Fibroblast of lung (primary cell): ENCODE results near the gene RAC2. TPM values are rescaled to one million over a fixed set of nuclear protein-coding genes. Genes with fewer than 3 reads are reported as not detected.

Source experiments
- DNase-seq, 2 donors: peaks; one replicate each; pipeline versions ENCODE4 v3.0.0 to v3.0.0-alpha.2; 2010; ENCODE audit warnings: low read depth in 2 of 2
- H2AFZ ChIP-seq: 2 replicates; pipeline ENCODE4 v1.5.1; 2012; ENCODE audit warnings: low read length, control low read depth, inconsistent platforms
- H3K27ac ChIP-seq: 2 replicates; pipeline ENCODE4 v1.5.1; 2011; ENCODE audit warnings: low read length, control low read depth; ENCODE audit not compliant: insufficient read depth
- H3K27me3 ChIP-seq: 2 replicates; pipeline ENCODE4 v1.5.1; 2011; ENCODE audit warnings: mild to moderate bottlenecking, low read length; ENCODE audit not compliant: control insufficient read depth, insufficient read depth
- H3K36me3 ChIP-seq: 2 replicates; pipeline ENCODE4 v1.5.1; 2011; ENCODE audit warnings: low read length; ENCODE audit not compliant: control insufficient read depth, insufficient read depth
- H3K4me1 ChIP-seq: 2 replicates; pipeline ENCODE4 v1.5.1; 2011; ENCODE audit warnings: low read length; ENCODE audit not compliant: control insufficient read depth, insufficient read depth; ENCODE audit errors: extremely low read depth
- H3K4me2 ChIP-seq: 2 replicates; pipeline ENCODE4 v1.5.1; 2011; ENCODE audit warnings: low read length, control low read depth; ENCODE audit not compliant: insufficient read depth; ENCODE audit errors: extremely low read depth
- H3K4me3 ChIP-seq, 4 experiments: fragments of 200-600 bp in 1 of 4; sonication (generic) in 1 of 4; replicated peaks in 1 of 4; 2 replicates each; pipeline ENCODE4 v1.5.1; 2011 to 2016; ENCODE audit warnings: low read length in 4 of 4, low read depth in 3 of 4, mild to moderate bottlenecking in 3 of 4, control low read depth in 2 of 4, inconsistent platforms in 1 of 4, mixed read lengths in 1 of 4; ENCODE audit not compliant: insufficient read depth in 1 of 4; ENCODE audit errors: control extremely low read depth in 1 of 4
- H3K79me2 ChIP-seq: 2 replicates; pipeline ENCODE4 v1.5.1; 2012; ENCODE audit warnings: mild to moderate bottlenecking, low read length, inconsistent platforms; ENCODE audit not compliant: control insufficient read depth, insufficient read depth
- H3K9ac ChIP-seq: 2 replicates; pipeline ENCODE4 v1.5.1; 2011; ENCODE audit warnings: mild to moderate bottlenecking, low read length, control low read depth; ENCODE audit not compliant: insufficient read depth
- H3K9me3 ChIP-seq: 2 replicates; pipeline ENCODE4 v1.5.1; 2012; ENCODE audit warnings: low read depth, low read length; ENCODE audit not compliant: control insufficient read depth, insufficient read depth
- H4K20me1 ChIP-seq: 2 replicates; pipeline ENCODE4 v1.5.1; 2011; ENCODE audit warnings: low read length; ENCODE audit not compliant: control insufficient read depth, insufficient read depth; ENCODE audit errors: extremely low read depth
- EZH2 ChIP-seq: IDR thresholded peaks from 2 replicates; pipeline ENCODE4 v1.5.1; 2012; ENCODE audit warnings: low read length, control low read depth, mild to moderate bottlenecking; ENCODE audit errors: missing control alignments
- polyA plus RNA-seq, 2 donors: library from polyadenylated mRNA; depleted of rRNA in 1 of 2; stranded (reverse) in 1 of 2; unstranded in 1 of 2; fragments of >200 nt; gene quantifications; 2 replicates each; pipeline ENCODE4 v1.2.1, GENCODE V29; 2011 to 2012; ENCODE audit warnings: missing spikeins in 1 of 2
- total RNA-seq: library from RNA; depleted of rRNA; stranded (reverse); fragments of >200 nt; gene quantifications from 2 replicates; pipeline ENCODE4 v1.2.1, GENCODE V29; 2014
- TF ChIP-seq, protein P1 (sequence below), 2 donors: IDR thresholded peaks in 1 of 2; conservative IDR thresholded peaks in 1 of 2; 1 replicate in 1 of 2; 2 replicates in 1 of 2; pipeline ENCODE4 v1.5.1; 2011 to 2012; ENCODE audit warnings: low read length in 2 of 2, control low read depth in 1 of 2, inconsistent platforms in 1 of 2, low read depth in 1 of 2, mild to moderate bottlenecking in 1 of 2

Gene RAC2
- total and polyA plus RNA-seq, 2 donors (not counting 1 experiment from before 2014, with no cell fraction given) = 2.1 to 10.5 TPM

- no peaks in the 10 kb centered on the region for H3K79me2 ChIP-seq
- H3K4me1 ChIP-seq = no peaks in the 10 kb centered on the region
- TF ChIP-seq, protein P1, sequence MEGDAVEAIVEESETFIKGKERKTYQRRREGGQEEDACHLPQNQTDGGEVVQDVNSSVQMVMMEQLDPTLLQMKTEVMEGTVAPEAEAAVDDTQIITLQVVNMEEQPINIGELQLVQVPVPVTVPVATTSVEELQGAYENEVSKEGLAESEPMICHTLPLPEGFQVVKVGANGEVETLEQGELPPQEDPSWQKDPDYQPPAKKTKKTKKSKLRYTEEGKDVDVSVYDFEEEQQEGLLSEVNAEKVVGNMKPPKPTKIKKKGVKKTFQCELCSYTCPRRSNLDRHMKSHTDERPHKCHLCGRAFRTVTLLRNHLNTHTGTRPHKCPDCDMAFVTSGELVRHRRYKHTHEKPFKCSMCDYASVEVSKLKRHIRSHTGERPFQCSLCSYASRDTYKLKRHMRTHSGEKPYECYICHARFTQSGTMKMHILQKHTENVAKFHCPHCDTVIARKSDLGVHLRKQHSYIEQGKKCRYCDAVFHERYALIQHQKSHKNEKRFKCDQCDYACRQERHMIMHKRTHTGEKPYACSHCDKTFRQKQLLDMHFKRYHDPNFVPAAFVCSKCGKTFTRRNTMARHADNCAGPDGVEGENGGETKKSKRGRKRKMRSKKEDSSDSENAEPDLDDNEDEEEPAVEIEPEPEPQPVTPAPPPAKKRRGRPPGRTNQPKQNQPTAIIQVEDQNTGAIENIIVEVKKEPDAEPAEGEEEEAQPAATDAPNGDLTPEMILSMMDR (conservative IDR thresholded peaks at IDR 0.05 in 1 of 2, IDR thresholded peaks at IDR 0.05 in 1 of 2; ENCODE audit: low read depth in 1 of 2, low read length in 2 of 2) = no peak
- no peak for TF ChIP-seq EZH2
- peaks cover 2% of the 10 kb centered on the region for H3K27me3 ChIP-seq
- no peaks in the 10 kb centered on the region for H3K36me3 ChIP-seq
- DNase-seq = peak; percentile 60 to 88
- H3K9me3 ChIP-seq = no peaks in the 10 kb centered on the region
- H3K27ac ChIP-seq = no peak overlapping the region
- no peaks in the 10 kb centered on the region for H4K20me1 ChIP-seq
- no peak overlapping the region for H3K9ac ChIP-seq
- H3K4me3 ChIP-seq = no peak overlapping the region
- H2AFZ ChIP-seq = no peak overlapping the region
- peak overlapping the region; percentile 56 for H3K4me2 ChIP-seq
These were observed 29.2 kb upstream of the RAC2 start for GRCh38 chr22:37273126-37273845.

- Histone ChIP-seq H4K20me1 (no peaks in the 10 kb centered on the region), H3K79me2 (no peaks in the 10 kb centered on the region), H3K9me3 (no peaks in the 10 kb centered on the region), H2AFZ (no peak overlapping the region), H3K4me1 (no peaks in the 10 kb centered on the region), H3K4me2 (no peak overlapping the region), H3K9ac (no peak overlapping the region), H3K27ac (no peak overlapping the region), H3K36me3 (no peaks in the 10 kb centered on the region), H3K4me3 (no peak overlapping the region), H3K27me3 (peaks cover 2% of the 10 kb centered on the region)
- peak; percentile 14 to 72 for DNase-seq
- no peak for TF ChIP-seq EZH2
- TF ChIP-seq, protein P1 (conservative IDR thresholded peaks at IDR 0.05 in 1 of 2, IDR thresholded peaks at IDR 0.05 in 1 of 2; ENCODE audit: low read depth in 1 of 2, low read length in 2 of 2) = no peak
These were observed 27.0 kb upstream of the RAC2 start for GRCh38 chr22:37270928-37271650.

- H3K36me3 ChIP-seq = no peaks in the 10 kb centered on the region
- no peaks in the 10 kb centered on the region for H3K4me1 ChIP-seq
- no peaks in the 10 kb centered on the region for H4K20me1 ChIP-seq
- no peak overlapping the region for H3K4me2 ChIP-seq
- no peak overlapping the region for H3K27ac ChIP-seq
- no peak overlapping the region for H3K4me3 ChIP-seq
- H3K79me2 ChIP-seq = no peaks in the 10 kb centered on the region
- H2AFZ ChIP-seq = no peak overlapping the region
- TF ChIP-seq, protein P1 (conservative IDR thresholded peaks at IDR 0.05 in 1 of 2, IDR thresholded peaks at IDR 0.05 in 1 of 2; ENCODE audit: low read depth in 1 of 2, low read length in 2 of 2) = no peak
- TF ChIP-seq EZH2 = no peak
- H3K9ac ChIP-seq = no peak overlapping the region
- H3K27me3 ChIP-seq = no peaks in the 10 kb centered on the region
- H3K9me3 ChIP-seq = no peaks in the 10 kb centered on the region
- DNase-seq = no peak
These were observed 26.0 kb upstream of the RAC2 start for GRCh38 chr22:37269936-37270678.
